HEK293 (cell line): Measurements from ENCODE around the gene SMC3.

Experiments used
- GFI1B ChIP-seq: fragments of 450-650 bp; formaldehyde crosslinking; IDR thresholded peaks from 2 replicates; pipeline ENCODE4 v1.5.1; 2016; ENCODE audit warnings: missing biosample characterization, missing genetic modification characterization
- GLI2 ChIP-seq: fragments of 450-650 bp; formaldehyde crosslinking; IDR thresholded peaks from 2 replicates; pipeline ENCODE4; 2017; ENCODE audit warnings: missing biosample characterization, missing genetic modification characterization, low read depth, borderline replicate concordance
- KLF7 ChIP-seq: fragments of 450-650 bp; formaldehyde crosslinking; IDR thresholded peaks from 2 replicates; pipeline ENCODE4 v1.5.1; 2016; ENCODE audit warnings: missing biosample characterization, missing genetic modification characterization, borderline replicate concordance
- OVOL3 ChIP-seq: fragments of 450-650 bp; formaldehyde crosslinking; IDR thresholded peaks from 2 replicates; pipeline ENCODE4 v1.5.1; 2016; ENCODE audit warnings: missing biosample characterization, missing genetic modification characterization
- SETDB1 ChIP-seq: IDR thresholded peaks from one replicate; pipeline ENCODE4 v1.6.1; 2017; ENCODE audit warnings: mild to moderate bottlenecking, low read length, moderate library complexity, mixed read lengths; ENCODE audit not compliant: insufficient read length
- ZNF114 ChIP-seq: fragments of 450-650 bp; formaldehyde crosslinking; IDR thresholded peaks from 2 replicates; pipeline ENCODE4 v1.5.0; 2017; ENCODE audit warnings: missing biosample characterization, missing genetic modification characterization
- ZNF133 ChIP-seq: fragments of 450-650 bp; formaldehyde crosslinking; IDR thresholded peaks from 2 replicates; pipeline ENCODE4 v1.5.1; 2016; ENCODE audit warnings: missing biosample characterization, missing genetic modification characterization
- ZNF202 ChIP-seq: fragments of 450-650 bp; formaldehyde crosslinking; IDR thresholded peaks from 2 replicates; pipeline ENCODE4 v1.5.1; 2016; ENCODE audit warnings: missing biosample characterization, missing genetic modification characterization, borderline replicate concordance
- ZNF214 ChIP-seq: fragments of 450-650 bp; formaldehyde crosslinking; IDR thresholded peaks from 2 replicates; pipeline ENCODE4 v1.5.1; 2017; ENCODE audit warnings: missing biosample characterization, mild to moderate bottlenecking, missing genetic modification characterization, borderline replicate concordance
- ZNF223 ChIP-seq: fragments of 450-650 bp; formaldehyde crosslinking; IDR thresholded peaks from 2 replicates; pipeline ENCODE4 v1.5.1; 2016; ENCODE audit warnings: missing biosample characterization, missing genetic modification characterization
- ZNF324 ChIP-seq: fragments of 450-650 bp; formaldehyde crosslinking; IDR thresholded peaks from 2 replicates; pipeline ENCODE4 v1.5.1; 2016; ENCODE audit warnings: missing biosample characterization, missing genetic modification characterization
- ZNF521 ChIP-seq: fragments of 450-650 bp; formaldehyde crosslinking; IDR thresholded peaks from 2 replicates; pipeline ENCODE4 v1.5.1; 2017; ENCODE audit warnings: missing biosample characterization, mild to moderate bottlenecking, missing genetic modification characterization
- ZNF548 ChIP-seq: fragments of 450-650 bp; formaldehyde crosslinking; IDR thresholded peaks from 2 replicates; pipeline ENCODE4 v1.5.1; 2016; ENCODE audit warnings: missing biosample characterization, missing genetic modification characterization
- ZNF571 ChIP-seq: fragments of 450-650 bp; formaldehyde crosslinking; IDR thresholded peaks from 2 replicates; pipeline ENCODE4 v1.5.0; 2017; ENCODE audit warnings: missing biosample characterization, missing genetic modification characterization
- ZNF626 ChIP-seq: fragments of 450-650 bp; sonication (Bioruptor Pico); formaldehyde crosslinking; IDR thresholded peaks from 2 replicates; pipeline ENCODE4 v1.5.1; 2018; ENCODE audit warnings: missing biosample characterization, missing genetic modification characterization, inconsistent platforms
- ZNF664 ChIP-seq: fragments of 450-650 bp; formaldehyde crosslinking; IDR thresholded peaks from 2 replicates; pipeline ENCODE4 v1.5.1; 2016; ENCODE audit warnings: missing biosample characterization, missing genetic modification characterization
- ZNF701 ChIP-seq: fragments of 450-650 bp; formaldehyde crosslinking; IDR thresholded peaks from 2 replicates; pipeline ENCODE4 v1.5.1; 2016; ENCODE audit warnings: missing biosample characterization, missing genetic modification characterization
- ZNF776 ChIP-seq: fragments of 450-650 bp; formaldehyde crosslinking; IDR thresholded peaks from 2 replicates; pipeline ENCODE4 v1.5.0; 2017; ENCODE audit warnings: missing biosample characterization, missing genetic modification characterization, borderline replicate concordance
- TF ChIP-seq, protein P1 (sequence below): fragments of 450-650 bp; formaldehyde crosslinking; IDR thresholded peaks from 2 replicates; pipeline ENCODE4 v1.5.1; 2016; ENCODE audit warnings: missing biosample characterization, missing genetic modification characterization
- TF ChIP-seq, protein P2 (sequence below): fragments of 450-650 bp; formaldehyde crosslinking; IDR thresholded peaks from 2 replicates; pipeline ENCODE4 v1.5.1; 2016; ENCODE audit warnings: missing biosample characterization, missing genetic modification characterization
- TF ChIP-seq, protein P3 (sequence below): fragments of 450-650 bp; formaldehyde crosslinking; IDR thresholded peaks from 2 replicates; pipeline ENCODE4 v1.5.1; 2016; ENCODE audit warnings: missing biosample characterization, missing genetic modification characterization
- TF ChIP-seq, protein P4 (sequence below): fragments of 450-650 bp; formaldehyde crosslinking; IDR thresholded peaks from 2 replicates; pipeline ENCODE4 v1.5.1; 2016; ENCODE audit warnings: missing biosample characterization, missing genetic modification characterization
- TF ChIP-seq, protein P5 (sequence below): fragments of 450-650 bp; formaldehyde crosslinking; IDR thresholded peaks from 2 replicates; pipeline ENCODE4 v1.5.1; 2016; ENCODE audit warnings: missing biosample characterization, missing genetic modification characterization
- TF ChIP-seq, protein P6 (sequence below): fragments of 450-650 bp; formaldehyde crosslinking; IDR thresholded peaks from 2 replicates; pipeline ENCODE4 v1.5.1; 2016; ENCODE audit warnings: missing biosample characterization, missing genetic modification characterization

SMC3 gene

DNA sequence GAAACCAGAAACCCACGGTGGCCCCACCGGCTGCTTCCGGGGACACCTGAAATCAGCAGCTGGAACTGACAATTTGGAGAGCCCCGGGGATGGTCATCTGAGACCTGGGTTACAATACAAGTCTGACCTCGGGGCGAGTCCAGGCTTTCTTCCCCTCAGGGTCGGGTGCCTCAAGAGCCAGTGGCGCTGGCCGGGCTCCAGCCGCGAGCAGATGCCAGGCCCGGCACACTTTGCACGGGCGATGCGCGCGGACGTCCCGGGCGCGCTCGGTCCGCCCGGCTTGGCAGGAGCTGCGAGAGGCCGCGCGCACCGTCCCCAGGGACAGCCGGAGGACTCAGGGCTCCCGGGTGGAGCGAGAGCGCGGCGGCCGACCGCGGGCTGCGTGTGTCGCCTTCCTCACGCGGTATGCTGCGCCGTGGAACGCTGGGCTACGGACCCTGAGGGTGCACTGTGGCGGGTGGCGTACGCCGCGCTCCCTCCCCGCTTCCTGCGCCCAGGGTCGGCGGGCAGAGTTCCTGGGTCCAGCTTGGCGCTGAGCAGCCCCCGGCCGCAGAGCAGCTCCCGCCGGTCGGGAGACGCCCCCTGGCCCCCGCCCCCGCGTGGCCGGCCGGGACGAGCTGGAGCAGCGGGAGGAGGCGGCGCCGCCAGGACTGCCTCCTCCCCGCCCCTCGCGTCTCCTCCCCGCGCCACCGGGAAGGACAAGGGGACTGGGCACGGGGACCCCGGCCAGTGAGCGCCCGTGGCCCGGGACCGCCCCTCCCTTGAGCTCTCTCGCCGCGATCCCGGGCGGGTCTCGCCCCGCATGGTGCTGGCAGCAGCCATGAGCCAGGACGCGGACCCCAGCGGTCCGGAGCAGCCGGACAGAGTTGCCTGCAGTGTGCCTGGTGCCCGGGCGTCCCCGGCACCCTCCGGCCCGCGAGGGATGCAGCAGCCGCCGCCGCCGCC lies 76.4 kb downstream of the SMC3 start, which contains the start of gene RBM20 (continued):
- TF ChIP-seq, protein P1, sequence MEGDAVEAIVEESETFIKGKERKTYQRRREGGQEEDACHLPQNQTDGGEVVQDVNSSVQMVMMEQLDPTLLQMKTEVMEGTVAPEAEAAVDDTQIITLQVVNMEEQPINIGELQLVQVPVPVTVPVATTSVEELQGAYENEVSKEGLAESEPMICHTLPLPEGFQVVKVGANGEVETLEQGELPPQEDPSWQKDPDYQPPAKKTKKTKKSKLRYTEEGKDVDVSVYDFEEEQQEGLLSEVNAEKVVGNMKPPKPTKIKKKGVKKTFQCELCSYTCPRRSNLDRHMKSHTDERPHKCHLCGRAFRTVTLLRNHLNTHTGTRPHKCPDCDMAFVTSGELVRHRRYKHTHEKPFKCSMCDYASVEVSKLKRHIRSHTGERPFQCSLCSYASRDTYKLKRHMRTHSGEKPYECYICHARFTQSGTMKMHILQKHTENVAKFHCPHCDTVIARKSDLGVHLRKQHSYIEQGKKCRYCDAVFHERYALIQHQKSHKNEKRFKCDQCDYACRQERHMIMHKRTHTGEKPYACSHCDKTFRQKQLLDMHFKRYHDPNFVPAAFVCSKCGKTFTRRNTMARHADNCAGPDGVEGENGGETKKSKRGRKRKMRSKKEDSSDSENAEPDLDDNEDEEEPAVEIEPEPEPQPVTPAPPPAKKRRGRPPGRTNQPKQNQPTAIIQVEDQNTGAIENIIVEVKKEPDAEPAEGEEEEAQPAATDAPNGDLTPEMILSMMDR (tag by site-specific recombination): peak; percentile 55; the same call in 1 of the 2 replicates
- TF ChIP-seq ZNF548 (tag by site-specific recombination) (no peak), ZNF664 (tag by site-specific recombination) (no peak), ZNF202 (no peak), KLF7 (tag by site-specific recombination) (no peak), GFI1B (tag by site-specific recombination) (no peak), ZNF223 (tag by site-specific recombination) (no peak), ZNF214 (no peak), ZNF133 (no peak), GLI2 (tag by site-specific recombination) (no peak), ZNF521 (tag by site-specific recombination) (no peak), ZNF701 (no peak), ZNF324 (tag by site-specific recombination) (no peak), ZNF626 (tag by site-specific recombination) (no peak), ZNF571 (tag by site-specific recombination) (no peak), OVOL3 (tag by site-specific recombination) (no peak), ZNF114 (no peak), SETDB1 (no peak), ZNF776 (no peak)
- TF ChIP-seq, protein P2, sequence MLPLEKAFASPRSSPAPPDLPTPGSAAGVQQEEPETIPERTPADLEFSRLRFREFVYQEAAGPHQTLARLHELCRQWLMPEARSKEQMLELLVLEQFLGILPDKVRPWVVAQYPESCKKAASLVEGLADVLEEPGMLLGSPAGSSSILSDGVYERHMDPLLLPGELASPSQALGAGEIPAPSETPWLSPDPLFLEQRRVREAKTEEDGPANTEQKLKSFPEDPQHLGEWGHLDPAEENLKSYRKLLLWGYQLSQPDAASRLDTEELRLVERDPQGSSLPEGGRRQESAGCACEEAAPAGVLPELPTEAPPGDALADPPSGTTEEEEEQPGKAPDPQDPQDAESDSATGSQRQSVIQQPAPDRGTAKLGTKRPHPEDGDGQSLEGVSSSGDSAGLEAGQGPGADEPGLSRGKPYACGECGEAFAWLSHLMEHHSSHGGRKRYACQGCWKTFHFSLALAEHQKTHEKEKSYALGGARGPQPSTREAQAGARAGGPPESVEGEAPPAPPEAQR (tag by site-specific recombination): no peak
- TF ChIP-seq, protein P3, sequence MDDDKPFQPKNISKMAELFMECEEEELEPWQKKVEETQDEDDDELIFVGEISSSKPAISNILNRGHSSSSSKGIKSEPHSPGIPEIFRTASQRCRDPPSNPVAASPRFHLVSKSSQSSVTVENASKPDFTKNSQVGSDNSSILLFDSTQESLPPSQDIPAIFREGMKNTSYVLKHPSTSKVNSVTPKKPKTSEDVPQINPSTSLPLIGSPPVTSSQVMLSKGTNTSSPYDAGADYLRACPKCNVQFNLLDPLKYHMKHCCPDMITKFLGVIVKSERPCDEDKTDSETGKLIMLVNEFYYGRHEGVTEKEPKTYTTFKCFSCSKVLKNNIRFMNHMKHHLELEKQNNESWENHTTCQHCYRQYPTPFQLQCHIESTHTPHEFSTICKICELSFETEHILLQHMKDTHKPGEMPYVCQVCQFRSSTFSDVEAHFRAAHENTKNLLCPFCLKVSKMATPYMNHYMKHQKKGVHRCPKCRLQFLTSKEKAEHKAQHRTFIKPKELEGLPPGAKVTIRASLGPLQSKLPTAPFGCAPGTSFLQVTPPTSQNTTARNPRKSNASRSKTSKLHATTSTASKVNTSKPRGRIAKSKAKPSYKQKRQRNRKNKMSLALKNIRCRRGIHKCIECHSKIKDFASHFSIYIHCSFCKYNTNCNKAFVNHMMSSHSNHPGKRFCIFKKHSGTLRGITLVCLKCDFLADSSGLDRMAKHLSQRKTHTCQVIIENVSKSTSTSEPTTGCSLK (tag by site-specific recombination): no peak
- TF ChIP-seq, protein P4, sequence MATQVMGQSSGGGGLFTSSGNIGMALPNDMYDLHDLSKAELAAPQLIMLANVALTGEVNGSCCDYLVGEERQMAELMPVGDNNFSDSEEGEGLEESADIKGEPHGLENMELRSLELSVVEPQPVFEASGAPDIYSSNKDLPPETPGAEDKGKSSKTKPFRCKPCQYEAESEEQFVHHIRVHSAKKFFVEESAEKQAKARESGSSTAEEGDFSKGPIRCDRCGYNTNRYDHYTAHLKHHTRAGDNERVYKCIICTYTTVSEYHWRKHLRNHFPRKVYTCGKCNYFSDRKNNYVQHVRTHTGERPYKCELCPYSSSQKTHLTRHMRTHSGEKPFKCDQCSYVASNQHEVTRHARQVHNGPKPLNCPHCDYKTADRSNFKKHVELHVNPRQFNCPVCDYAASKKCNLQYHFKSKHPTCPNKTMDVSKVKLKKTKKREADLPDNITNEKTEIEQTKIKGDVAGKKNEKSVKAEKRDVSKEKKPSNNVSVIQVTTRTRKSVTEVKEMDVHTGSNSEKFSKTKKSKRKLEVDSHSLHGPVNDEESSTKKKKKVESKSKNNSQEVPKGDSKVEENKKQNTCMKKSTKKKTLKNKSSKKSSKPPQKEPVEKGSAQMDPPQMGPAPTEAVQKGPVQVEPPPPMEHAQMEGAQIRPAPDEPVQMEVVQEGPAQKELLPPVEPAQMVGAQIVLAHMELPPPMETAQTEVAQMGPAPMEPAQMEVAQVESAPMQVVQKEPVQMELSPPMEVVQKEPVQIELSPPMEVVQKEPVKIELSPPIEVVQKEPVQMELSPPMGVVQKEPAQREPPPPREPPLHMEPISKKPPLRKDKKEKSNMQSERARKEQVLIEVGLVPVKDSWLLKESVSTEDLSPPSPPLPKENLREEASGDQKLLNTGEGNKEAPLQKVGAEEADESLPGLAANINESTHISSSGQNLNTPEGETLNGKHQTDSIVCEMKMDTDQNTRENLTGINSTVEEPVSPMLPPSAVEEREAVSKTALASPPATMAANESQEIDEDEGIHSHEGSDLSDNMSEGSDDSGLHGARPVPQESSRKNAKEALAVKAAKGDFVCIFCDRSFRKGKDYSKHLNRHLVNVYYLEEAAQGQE (tag by site-specific recombination): no peak
- TF ChIP-seq, protein P5, sequence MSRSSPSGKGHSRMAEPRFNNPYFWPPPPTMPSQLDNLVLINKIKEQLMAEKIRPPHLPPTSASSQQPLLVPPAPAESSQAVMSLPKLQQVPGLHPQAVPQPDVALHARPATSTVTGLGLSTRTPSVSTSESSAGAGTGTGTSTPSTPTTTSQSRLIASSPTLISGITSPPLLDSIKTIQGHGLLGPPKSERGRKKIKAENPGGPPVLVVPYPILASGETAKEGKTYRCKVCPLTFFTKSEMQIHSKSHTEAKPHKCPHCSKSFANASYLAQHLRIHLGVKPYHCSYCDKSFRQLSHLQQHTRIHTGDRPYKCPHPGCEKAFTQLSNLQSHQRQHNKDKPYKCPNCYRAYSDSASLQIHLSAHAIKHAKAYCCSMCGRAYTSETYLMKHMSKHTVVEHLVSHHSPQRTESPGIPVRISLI (tag by site-specific recombination): no peak
- TF ChIP-seq, protein P6, sequence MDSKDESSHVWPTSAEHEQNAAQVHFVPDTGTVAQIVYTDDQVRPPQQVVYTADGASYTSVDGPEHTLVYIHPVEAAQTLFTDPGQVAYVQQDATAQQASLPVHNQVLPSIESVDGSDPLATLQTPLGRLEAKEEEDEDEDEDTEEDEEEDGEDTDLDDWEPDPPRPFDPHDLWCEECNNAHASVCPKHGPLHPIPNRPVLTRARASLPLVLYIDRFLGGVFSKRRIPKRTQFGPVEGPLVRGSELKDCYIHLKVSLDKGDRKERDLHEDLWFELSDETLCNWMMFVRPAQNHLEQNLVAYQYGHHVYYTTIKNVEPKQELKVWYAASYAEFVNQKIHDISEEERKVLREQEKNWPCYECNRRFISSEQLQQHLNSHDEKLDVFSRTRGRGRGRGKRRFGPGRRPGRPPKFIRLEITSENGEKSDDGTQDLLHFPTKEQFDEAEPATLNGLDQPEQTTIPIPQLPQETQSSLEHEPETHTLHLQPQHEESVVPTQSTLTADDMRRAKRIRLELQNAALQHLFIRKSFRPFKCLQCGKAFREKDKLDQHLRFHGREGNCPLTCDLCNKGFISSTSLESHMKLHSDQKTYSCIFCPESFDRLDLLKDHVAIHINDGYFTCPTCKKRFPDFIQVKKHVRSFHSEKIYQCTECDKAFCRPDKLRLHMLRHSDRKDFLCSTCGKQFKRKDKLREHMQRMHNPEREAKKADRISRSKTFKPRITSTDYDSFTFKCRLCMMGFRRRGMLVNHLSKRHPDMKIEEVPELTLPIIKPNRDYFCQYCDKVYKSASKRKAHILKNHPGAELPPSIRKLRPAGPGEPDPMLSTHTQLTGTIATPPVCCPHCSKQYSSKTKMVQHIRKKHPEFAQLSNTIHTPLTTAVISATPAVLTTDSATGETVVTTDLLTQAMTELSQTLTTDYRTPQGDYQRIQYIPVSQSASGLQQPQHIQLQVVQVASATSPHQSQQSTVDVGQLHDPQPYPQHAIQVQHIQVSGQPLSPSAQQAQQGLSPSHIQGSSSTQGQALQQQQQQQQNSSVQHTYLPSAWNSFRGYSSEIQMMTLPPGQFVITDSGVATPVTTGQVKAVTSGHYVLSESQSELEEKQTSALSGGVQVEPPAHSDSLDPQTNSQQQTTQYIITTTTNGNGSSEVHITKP (tag by site-specific recombination): 0 out of 2 replicates have a peak, but pooled peaks have one; percentile 35
